DND-41 (cell line): ENCODE data around the gene VAV3.

Experiments used
- ATAC-seq: fragments of 200-7000 bp; cut with Tn5 transposase; 3 replicates; pipeline ENCODE4 v1.9.1; 2021; ENCODE audit warnings: low read depth; ENCODE audit not compliant: insufficient read depth
- DNase-seq: peaks from one replicate; pipeline ENCODE4 v3.0.0-alpha.2; 2020
- H2AFZ ChIP-seq: 2 replicates; pipeline ENCODE4 v1.6.0; 2012; ENCODE audit warnings: low read depth, low read length
- H3K27ac ChIP-seq: 2 replicates; pipeline ENCODE4 v1.5.1; 2012; ENCODE audit warnings: low read length, inconsistent platforms
- H3K27me3 ChIP-seq: fragments of 200-600 bp; sonication (generic); 2 replicates; pipeline ENCODE4 v1.6.0; 2012; ENCODE audit warnings: low read length, mild to moderate bottlenecking, inconsistent platforms; ENCODE audit not compliant: insufficient read depth, poor library complexity
- H3K36me3 ChIP-seq: 2 replicates; pipeline ENCODE4 v1.5.1; 2012; ENCODE audit warnings: low read length, inconsistent platforms; ENCODE audit not compliant: insufficient read depth
- H3K4me1 ChIP-seq: 2 replicates; pipeline ENCODE4 v1.5.1; 2012; ENCODE audit warnings: mild to moderate bottlenecking, low read length; ENCODE audit not compliant: insufficient read depth
- H3K4me2 ChIP-seq: 2 replicates; pipeline ENCODE4 v1.6.0; 2012; ENCODE audit warnings: mild to moderate bottlenecking, moderate library complexity, low read length, inconsistent platforms; ENCODE audit not compliant: insufficient read depth
- H3K4me3 ChIP-seq, 2 experiments: fragments of 200-600 bp in 1 of 2; shearing (Covaris generic) in 1 of 2; 2 replicates each; pipeline ENCODE4 v1.5.1; 2012 to 2016; ENCODE audit warnings: inconsistent platforms in 2 of 2, low read length in 2 of 2, mild to moderate bottlenecking in 2 of 2, low read depth in 1 of 2, moderate library complexity in 1 of 2
- H3K79me2 ChIP-seq: 2 replicates; pipeline ENCODE4 v1.6.0; 2012; ENCODE audit warnings: low read length, inconsistent platforms; ENCODE audit not compliant: insufficient read depth
- H3K9ac ChIP-seq: 2 replicates; pipeline ENCODE4 v1.6.0; 2012; ENCODE audit warnings: low read depth, mild to moderate bottlenecking, inconsistent platforms, low read length, moderate library complexity
- H3K9me3 ChIP-seq: 2 replicates; pipeline ENCODE4 v1.5.1; 2012; ENCODE audit warnings: low read length, moderate library complexity, mild to moderate bottlenecking, inconsistent platforms; ENCODE audit not compliant: insufficient read depth, severe bottlenecking
- H4K20me1 ChIP-seq: 2 replicates; pipeline ENCODE4 v1.6.0; 2012; ENCODE audit warnings: low read length; ENCODE audit not compliant: insufficient read depth
- CTCF ChIP-seq: IDR thresholded peaks from 2 replicates; pipeline ENCODE4 v1.5.1; 2012; ENCODE audit warnings: borderline replicate concordance, low read length, moderate library complexity, mild to moderate bottlenecking; ENCODE audit not compliant: poor library complexity, severe bottlenecking; ENCODE audit errors: extremely low read depth
- EZH2 ChIP-seq: IDR thresholded peaks from 3 replicates; pipeline ENCODE4 v1.6.1; 2012; ENCODE audit warnings: borderline replicate concordance, low read depth, mild to moderate bottlenecking, moderate library complexity, low read length, inconsistent platforms; ENCODE audit not compliant: severe bottlenecking

Gene VAV3

GRCh38 chr1:107976431-107976830 lies 11.5 kb upstream of the VAV3 start:
- H4K20me1 ChIP-seq: no peaks in the 10 kb centered on the region
- no peaks in the 10 kb centered on the region for H3K4me1 ChIP-seq
- H3K4me2 ChIP-seq: no peak overlapping the region
- ATAC-seq (no peak), DNase-seq (no peak)
- no peak overlapping the region for H3K27ac ChIP-seq
- no peak overlapping the region for H3K4me3 ChIP-seq
- H2AFZ ChIP-seq: no peak overlapping the region
- H3K79me2 ChIP-seq: no peaks in the 10 kb centered on the region
- no peaks in the 10 kb centered on the region for H3K9me3 ChIP-seq
- H3K27me3 ChIP-seq: no peaks in the 10 kb centered on the region
- H3K9ac ChIP-seq: no peak overlapping the region
- H3K36me3 ChIP-seq: no peaks in the 10 kb centered on the region
- TF ChIP-seq CTCF: no peak
- TF ChIP-seq EZH2: no peak

GRCh38 chr1:107975851-107976250 lies 10.9 kb upstream of the VAV3 start:
- Histone ChIP-seq H3K27ac (no peak overlapping the region), H3K9me3 (no peaks in the 10 kb centered on the region), H3K4me2 (no peak overlapping the region), H3K9ac (no peak overlapping the region), H2AFZ (no peak overlapping the region), H3K36me3 (no peaks in the 10 kb centered on the region), H3K27me3 (no peaks in the 10 kb centered on the region), H4K20me1 (no peaks in the 10 kb centered on the region), H3K79me2 (no peaks in the 10 kb centered on the region), H3K4me1 (no peaks in the 10 kb centered on the region), H3K4me3 (no peak overlapping the region)
- DNase-seq (no peak), ATAC-seq (no peak)
- no peak for TF ChIP-seq CTCF
- no peak for TF ChIP-seq EZH2

GRCh38 chr1:107974090-107974489 lies 9.1 kb upstream of the VAV3 start:
- H4K20me1 ChIP-seq: no peaks in the 10 kb centered on the region
- H3K4me1 ChIP-seq: no peaks in the 10 kb centered on the region
- H2AFZ ChIP-seq: no peak overlapping the region
- H3K27me3 ChIP-seq: no peaks in the 10 kb centered on the region
- no peaks in the 10 kb centered on the region for H3K9me3 ChIP-seq
- no peaks in the 10 kb centered on the region for H3K79me2 ChIP-seq
- H3K4me3 ChIP-seq: no peak overlapping the region
- no peaks in the 10 kb centered on the region for H3K36me3 ChIP-seq
- TF ChIP-seq EZH2: no peak
- no peak for DNase-seq
- H3K4me2 ChIP-seq: no peak overlapping the region
- H3K27ac ChIP-seq: no peak overlapping the region
- ATAC-seq: no peak
- no peak overlapping the region for H3K9ac ChIP-seq

GRCh38 chr1:107972391-107973180 lies 7.6 kb upstream of the VAV3 start:
- Histone ChIP-seq H2AFZ (no peak overlapping the region), H4K20me1 (no peaks in the 10 kb centered on the region), H3K9me3 (no peaks in the 10 kb centered on the region), H3K4me3 (no peak overlapping the region), H3K27me3 (no peaks in the 10 kb centered on the region), H3K36me3 (no peaks in the 10 kb centered on the region), H3K27ac (no peak overlapping the region), H3K4me2 (no peak overlapping the region), H3K4me1 (no peaks in the 10 kb centered on the region), H3K79me2 (no peaks in the 10 kb centered on the region), H3K9ac (no peak overlapping the region)
- DNase-seq: no peak
- TF ChIP-seq EZH2: no peak
- no peak for TF ChIP-seq CTCF
- no peak for ATAC-seq
